Left ventricle myocardium inferior (tissue), 1 donor: ENCODE results near the gene HDDC3. TPM values are rescaled to one million over a fixed set of nuclear protein-coding genes. Genes with fewer than 3 reads are reported as not detected.

Source experiments
- DNase-seq: peaks from one replicate; pipeline ENCODE4 v3.0.0-alpha.2; 2020
- H3K27ac ChIP-seq: fragments of 200-600 bp; replicated peaks from 2 replicates; pipeline ENCODE4 v1.8.0; 2021
- H3K27me3 ChIP-seq: fragments of 200-600 bp; 2 replicates; pipeline ENCODE4 v1.8.0; 2021; ENCODE audit warnings: low read depth
- H3K36me3 ChIP-seq: fragments of 200-600 bp; 2 replicates; pipeline ENCODE4 v1.8.0; 2021
- H3K4me1 ChIP-seq: fragments of 200-600 bp; 2 replicates; pipeline ENCODE4 v1.8.0; 2021
- H3K4me3 ChIP-seq: fragments of 200-600 bp; 2 replicates; pipeline ENCODE4 v1.8.0; 2021; ENCODE audit warnings: mild to moderate bottlenecking, moderate library complexity
- H3K9me3 ChIP-seq: fragments of 200-600 bp; replicated peaks from 2 replicates; pipeline ENCODE4 v1.8.0; 2021
- intact Hi-C: fragments of 100-400 bp; cut with micrococcal nuclease; formaldehyde crosslinking; loops from one replicate; pipeline ENCODE4 v1.11.0; 2022
- total RNA-seq: library from RNA; stranded (reverse); fragmentation: NEBNext Ultra II Directional; extraction: Animal tissue kit (Norgen Biotek cat#: 25700); gene quantifications from one replicate; pipeline ENCODE4 v1.2.1, GENCODE V29; 2021
- TF ChIP-seq, protein P1 (sequence below): fragments of 200-600 bp; IDR thresholded peaks from 2 replicates; pipeline ENCODE4 v1.8.0; 2021; ENCODE audit warnings: antibody characterized with exemption, mild to moderate bottlenecking, borderline replicate concordance
- donor health status: DM: no; HTN: yes; CAD: no; lungs with severe emphysema.

The HDDC3 gene
- total RNA-seq, 1 donor from 2014 or later, result 12.7 TPM

DNA sequence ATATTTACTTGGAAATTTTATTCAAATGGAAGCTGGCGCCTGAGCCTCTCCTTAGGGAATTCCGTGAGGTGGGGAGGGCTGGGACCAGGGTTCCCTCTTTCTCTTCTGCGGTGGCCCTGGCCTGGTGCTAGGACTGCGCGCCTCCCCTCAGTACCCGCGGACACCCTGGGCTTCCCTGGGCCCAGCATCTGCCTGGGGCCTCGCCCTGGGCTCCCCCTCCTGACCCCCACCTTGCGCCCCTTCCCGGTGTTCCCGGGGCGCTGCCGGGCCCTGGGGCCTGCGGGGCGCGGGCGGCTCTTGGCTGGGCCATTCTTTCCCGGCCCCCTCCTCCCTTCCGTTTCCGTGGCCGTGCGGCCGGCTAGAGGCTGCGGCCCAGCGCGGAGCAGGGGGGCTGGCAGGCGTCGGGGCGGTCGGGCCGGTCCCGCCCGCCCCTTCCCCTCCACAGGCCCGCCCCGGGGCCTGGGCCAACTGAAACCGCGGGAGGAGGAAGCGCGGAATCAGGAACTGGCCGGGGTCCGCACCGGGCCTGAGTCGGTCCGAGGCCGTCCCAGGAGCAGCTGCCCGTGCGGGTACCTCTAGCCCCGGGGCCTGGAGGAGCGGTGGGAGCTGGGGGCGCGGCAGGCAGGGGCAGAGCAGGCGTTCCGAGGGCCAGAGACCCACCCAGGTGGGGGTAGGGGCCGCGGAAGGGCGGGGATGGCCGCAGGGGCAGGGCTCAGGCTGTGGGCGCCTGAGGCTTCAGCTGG lies 48.2 kb downstream of the HDDC3 start, which contains the start of gene FES:
FES (plus strand) TSS at position 529 of the 743 bp plus-strand sequence. CDS start 542 bp downstream, outside the sequence.
- peaks cover 51% of the 10 kb centered on the region for H3K36me3 ChIP-seq
- no peaks in the 10 kb centered on the region for H3K9me3 ChIP-seq
- intact Hi-C loops, result no loop called here

DNA sequence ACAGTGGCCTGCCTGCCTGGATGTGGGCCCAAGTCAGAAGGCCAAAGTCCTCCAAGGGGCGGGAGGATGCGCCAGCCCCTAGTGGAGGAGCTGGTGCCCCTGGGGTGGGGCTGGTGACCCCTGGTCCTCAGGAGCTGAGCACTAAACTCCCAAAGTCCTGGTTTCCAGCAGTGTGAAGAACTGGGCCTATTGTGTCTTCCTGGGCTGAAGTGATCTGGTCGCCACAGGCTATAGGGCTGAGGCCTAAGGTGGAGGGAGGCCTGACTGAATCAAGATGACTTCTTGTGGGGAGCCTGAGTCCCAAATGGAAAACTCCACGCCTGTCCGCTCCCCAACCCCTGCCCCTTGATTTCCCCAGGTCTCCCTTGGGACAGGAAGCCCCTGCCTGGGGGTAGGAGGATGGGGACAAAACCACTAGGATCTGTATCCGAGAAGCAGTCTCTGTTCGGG lies 48.8 kb downstream of the HDDC3 start:
- TF ChIP-seq, protein P1, sequence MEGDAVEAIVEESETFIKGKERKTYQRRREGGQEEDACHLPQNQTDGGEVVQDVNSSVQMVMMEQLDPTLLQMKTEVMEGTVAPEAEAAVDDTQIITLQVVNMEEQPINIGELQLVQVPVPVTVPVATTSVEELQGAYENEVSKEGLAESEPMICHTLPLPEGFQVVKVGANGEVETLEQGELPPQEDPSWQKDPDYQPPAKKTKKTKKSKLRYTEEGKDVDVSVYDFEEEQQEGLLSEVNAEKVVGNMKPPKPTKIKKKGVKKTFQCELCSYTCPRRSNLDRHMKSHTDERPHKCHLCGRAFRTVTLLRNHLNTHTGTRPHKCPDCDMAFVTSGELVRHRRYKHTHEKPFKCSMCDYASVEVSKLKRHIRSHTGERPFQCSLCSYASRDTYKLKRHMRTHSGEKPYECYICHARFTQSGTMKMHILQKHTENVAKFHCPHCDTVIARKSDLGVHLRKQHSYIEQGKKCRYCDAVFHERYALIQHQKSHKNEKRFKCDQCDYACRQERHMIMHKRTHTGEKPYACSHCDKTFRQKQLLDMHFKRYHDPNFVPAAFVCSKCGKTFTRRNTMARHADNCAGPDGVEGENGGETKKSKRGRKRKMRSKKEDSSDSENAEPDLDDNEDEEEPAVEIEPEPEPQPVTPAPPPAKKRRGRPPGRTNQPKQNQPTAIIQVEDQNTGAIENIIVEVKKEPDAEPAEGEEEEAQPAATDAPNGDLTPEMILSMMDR, result no peak
- peaks cover 54% of the 10 kb centered on the region for H3K36me3 ChIP-seq
- peaks cover 60% of the 10 kb centered on the region for H3K4me1 ChIP-seq
- H3K27me3 ChIP-seq, result no peaks in the 10 kb centered on the region
- H3K27ac ChIP-seq, result peak overlapping the region; percentile 98
- H3K9me3 ChIP-seq, result no peaks in the 10 kb centered on the region
- intact Hi-C loops, result no loop called here
- H3K4me3 ChIP-seq, result peak overlapping the region; percentile 81
- no peak for DNase-seq

More for the DNA sequence above, 48.2 kb downstream of the HDDC3 start, which contains the start of gene FES:
- Histone ChIP-seq H3K27me3 (no peaks in the 10 kb centered on the region), H3K27ac (peak within 1 kb of the TSS; percentile 98), H3K4me1 (peaks cover 60% of the 10 kb centered on the region), H3K4me3 (peak within 1 kb of the TSS; percentile 81)
- DNase-seq, result peak; percentile 81
- TF ChIP-seq, protein P1, result no peak

DNA sequence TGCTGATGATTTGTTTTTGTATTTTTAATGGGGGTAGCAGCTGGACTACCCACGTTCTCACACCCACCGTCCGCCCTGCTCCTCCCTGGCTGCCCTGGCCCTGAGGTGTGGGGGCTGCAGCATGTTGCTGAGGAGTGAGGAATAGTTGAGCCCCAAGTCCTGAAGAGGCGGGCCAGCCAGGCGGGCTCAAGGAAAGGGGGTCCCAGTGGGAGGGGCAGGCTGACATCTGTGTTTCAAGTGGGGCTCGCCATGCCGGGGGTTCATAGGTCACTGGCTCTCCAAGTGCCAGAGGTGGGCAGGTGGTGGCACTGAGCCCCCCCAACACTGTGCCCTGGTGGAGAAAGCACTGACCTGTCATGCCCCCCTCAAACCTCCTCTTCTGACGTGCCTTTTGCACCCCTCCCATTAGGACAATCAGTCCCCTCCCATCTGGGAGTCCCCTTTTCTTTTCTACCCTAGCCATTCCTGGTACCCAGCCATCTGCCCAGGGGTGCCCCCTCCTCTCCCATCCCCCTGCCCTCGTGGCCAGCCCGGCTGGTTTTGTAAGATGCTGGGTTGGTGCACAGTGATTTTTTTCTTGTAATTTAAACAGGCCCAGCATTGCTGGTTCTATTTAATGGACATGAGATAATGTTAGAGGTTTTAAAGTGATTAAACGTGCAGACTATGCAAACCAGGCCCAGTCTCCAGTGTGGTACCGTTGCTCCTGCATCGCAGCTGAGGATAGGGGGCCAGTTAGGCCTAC lies 49.4 kb downstream of the HDDC3 start:
- DNase-seq, result no peak

DNA sequence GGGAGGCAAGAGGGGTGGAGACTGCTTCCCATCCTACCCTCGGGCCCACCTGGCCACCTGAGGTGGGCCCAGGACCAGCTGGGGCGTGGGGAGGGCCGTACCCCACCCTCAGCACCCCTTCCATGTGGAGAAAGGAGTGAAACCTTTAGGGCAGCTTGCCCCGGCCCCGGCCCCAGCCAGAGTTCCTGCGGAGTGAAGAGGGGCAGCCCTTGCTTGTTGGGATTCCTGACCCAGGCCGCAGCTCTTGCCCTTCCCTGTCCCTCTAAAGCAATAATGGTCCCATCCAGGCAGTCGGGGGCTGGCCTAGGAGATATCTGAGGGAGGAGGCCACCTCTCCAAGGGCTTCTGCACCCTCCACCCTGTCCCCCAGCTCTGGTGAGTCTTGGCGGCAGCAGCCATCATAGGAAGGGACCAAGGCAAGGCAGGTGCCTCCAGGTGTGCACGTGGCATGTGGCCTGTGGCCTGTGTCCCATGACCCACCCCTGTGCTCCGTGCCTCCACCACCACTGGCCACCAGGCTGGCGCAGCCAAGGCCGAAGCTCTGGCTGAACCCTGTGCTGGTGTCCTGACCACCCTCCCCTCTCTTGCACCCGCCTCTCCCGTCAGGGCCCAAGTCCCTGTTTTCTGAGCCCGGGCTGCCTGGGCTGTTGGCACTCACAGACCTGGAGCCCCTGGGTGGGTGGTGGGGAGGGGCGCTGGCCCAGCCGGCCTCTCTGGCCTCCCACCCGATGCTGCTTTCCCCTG lies 50.2 kb downstream of the HDDC3 start:
- H3K27me3 ChIP-seq, result no peaks in the 10 kb centered on the region
- H3K36me3 ChIP-seq, result peaks cover 60% of the 10 kb centered on the region
- TF ChIP-seq, protein P1, result no peak
- no peak for DNase-seq
- peaks cover 51% of the 10 kb centered on the region for H3K4me1 ChIP-seq
- H3K9me3 ChIP-seq, result no peaks in the 10 kb centered on the region
- H3K27ac ChIP-seq, result peak overlapping the region; percentile 98
- intact Hi-C loops, result no loop called here
- no peak overlapping the region for H3K4me3 ChIP-seq

More for the DNA sequence above, 49.4 kb downstream of the HDDC3 start:
- Histone ChIP-seq H3K4me1 (peaks cover 59% of the 10 kb centered on the region), H3K27me3 (no peaks in the 10 kb centered on the region), H3K9me3 (no peaks in the 10 kb centered on the region), H3K36me3 (peaks cover 60% of the 10 kb centered on the region), H3K4me3 (peak overlapping the region; percentile 81), H3K27ac (peak overlapping the region; percentile 98)
- TF ChIP-seq, protein P1, result no peak
- intact Hi-C loops, result no loop called here
